Measurements from ENCODE around the gene INAFM2. TPM values are rescaled to one million over a fixed set of nuclear protein-coding genes. Genes with fewer than 3 reads are reported as not detected.

INAFM2 gene
- total and polyA plus RNA-seq, 9 of the 15 experiments (the other 6 are each of a cell fraction or from before 2014, with no cell fraction given), result 11.8 to 43.1 (median 27.2) TPM

GRCh38 chr15:40282147-40282868, 41.2 kb upstream of the INAFM2 start (continued):
- TF ChIP-seq ARID1B (IDR thresholded peaks at IDR 0.05), result no peak
- TF ChIP-seq ZEB2 (IDR thresholded peaks at IDR 0.05), result no peak
- no peak for TF ChIP-seq DDX20 (tag; IDR thresholded peaks at IDR 0.05; ENCODE audit: low read depth)
- TF ChIP-seq CEBPB (tag; IDR thresholded peaks at IDR 0.05), result no peak
- TF ChIP-seq ZNF766 (CRISPR knock-in tag; conservative IDR thresholded peaks at IDR 0.05), result peak; percentile 64; the same call in 1 of the 2 replicates
- no peak for TF ChIP-seq MECOM (CRISPR knock-in tag; IDR thresholded peaks at IDR 0.05)
- TF ChIP-seq BCL6 (CRISPR knock-in tag; IDR thresholded peaks at IDR 0.05), result no peak
- TF ChIP-seq CHD4 (IDR thresholded peaks at IDR 0.05; ENCODE audit: insufficient read depth, insufficient replicate concordance, low read depth, low read length, poor library complexity, severe bottlenecking), result no peak
- no peak for TF ChIP-seq ZNF780A (CRISPR knock-in tag; IDR thresholded peaks at IDR 0.05)
- no peak for TF ChIP-seq SIN3A (IDR thresholded peaks at IDR 0.05; ENCODE audit: borderline replicate concordance in 2 of 2, control insufficient read depth in 1 of 2, low read depth in 2 of 2, low read length in 2 of 2)
- TF ChIP-seq DACH1 (IDR thresholded peaks at IDR 0.05; ENCODE audit: partially characterized antibody), result no peak
- TF ChIP-seq ZBTB49 (CRISPR knock-in tag; IDR thresholded peaks at IDR 0.05; ENCODE audit: borderline replicate concordance), result no peak
- TF ChIP-seq MLX (CRISPR knock-in tag; conservative IDR thresholded peaks at IDR 0.05), result 0 out of 4 replicates have a peak, but pooled peaks of 1 of the 2 experiments have one; percentile 56
- TF ChIP-seq HNRNPLL (IDR thresholded peaks at IDR 0.05; ENCODE audit: low read depth, low read length, poor library complexity, severe bottlenecking), result no peak
- no peak for TF ChIP-seq PREB (CRISPR knock-in tag; IDR thresholded peaks at IDR 0.05)
- no peak for TF ChIP-seq ZNF197 (CRISPR knock-in tag; IDR thresholded peaks at IDR 0.05; ENCODE audit: low read depth)
- TF ChIP-seq GATAD2B (IDR thresholded peaks at IDR 0.05; ENCODE audit: borderline replicate concordance), result no peak
- TF ChIP-seq SNAPC5 (CRISPR knock-in tag; IDR thresholded peaks at IDR 0.05), result no peak
- no peak for TF ChIP-seq SRSF7 (optimal IDR thresholded peaks at IDR 0.05; ENCODE audit: low read depth, low read length)
- no peak for TF ChIP-seq SNRNP70 (optimal IDR thresholded peaks at IDR 0.05; ENCODE audit: low read depth, low read length)
- TF ChIP-seq ATF4 (CRISPR knock-in tag; IDR thresholded peaks at IDR 0.05), result no peak

All from K562 (cell line).